SK-N-MC (cell line): ENCODE results near the gene HECTD4.

Experiments
- DNase-seq: peaks from one replicate; pipeline ENCODE4 v3.0.0-alpha.2; 2011; ENCODE audit warnings: low read depth, low spot score
- H3K27ac ChIP-seq: fragments of 200-600 bp; sonication (generic); 2 replicates; pipeline ENCODE4 v1.5.1; 2016; ENCODE audit warnings: mixed run types
- H3K36me3 ChIP-seq: fragments of 200-600 bp; sonication (generic); 2 replicates; pipeline ENCODE4 v1.6.1; 2017; ENCODE audit warnings: antibody characterized with exemption, low read length, mixed read lengths; ENCODE audit not compliant: insufficient read depth
- H3K4me3 ChIP-seq: fragments of 200-600 bp; sonication (generic); 2 replicates; pipeline ENCODE4 v1.5.1; 2016
- H3K9ac ChIP-seq: fragments of 200-600 bp; sonication (generic); 2 replicates; pipeline ENCODE4 v1.8.0; 2017; ENCODE audit warnings: mixed run types, mixed read lengths; ENCODE audit not compliant: insufficient read length
- H3K9me3 ChIP-seq: fragments of 200-600 bp; sonication (generic); 2 replicates; pipeline ENCODE4 v1.6.1; 2017; ENCODE audit warnings: low read depth, mild to moderate bottlenecking, antibody characterized with exemption, low read length, moderate library complexity, mixed read lengths
- EZH2 ChIP-seq: fragments of 200-600 bp; sonication (generic); IDR thresholded peaks from one replicate; pipeline ENCODE4 v1.6.1; 2017; ENCODE audit warnings: antibody characterized with exemption
- FOXP2 ChIP-seq: optimal IDR thresholded peaks from 2 replicates; pipeline ENCODE3; 2011; ENCODE audit warnings: mild to moderate bottlenecking, moderate library complexity; ENCODE audit not compliant: insufficient read depth; ENCODE audit errors: extremely low read length, control extremely low read depth
- POLR2AphosphoS5 ChIP-seq: IDR thresholded peaks from 2 replicates; pipeline ENCODE4 v1.6.1; 2012; ENCODE audit warnings: mild to moderate bottlenecking, low read depth, low read length, borderline replicate concordance

The HECTD4 gene

GRCh38 chr12:112130441-112130998, 251.7 kb downstream of the HECTD4 start:
- Histone ChIP-seq H3K36me3 (peaks cover 14% of the 10 kb centered on the region), H3K27ac (peak overlapping the region; percentile 87), H3K9ac (peak overlapping the region; percentile 37), H3K4me3 (peak overlapping the region; percentile 62), H3K9me3 (no peaks in the 10 kb centered on the region)
- peak; percentile 83 for DNase-seq
- TF ChIP-seq FOXP2 (no peak), EZH2 (no peak), POLR2AphosphoS5 (peak; percentile 61; the same call in 1 of the 2 replicates)

- no peak overlapping the region for H3K9ac ChIP-seq
- peaks cover 2% of the 10 kb centered on the region; the same call in 1 of the 2 replicates for H3K36me3 ChIP-seq
- no peak overlapping the region for H3K4me3 ChIP-seq
- no peaks in the 10 kb centered on the region for H3K9me3 ChIP-seq
- no peak overlapping the region for H3K27ac ChIP-seq
- no peak for TF ChIP-seq POLR2AphosphoS5
- no peak for TF ChIP-seq FOXP2
- no peak for TF ChIP-seq EZH2
- no peak for DNase-seq
Observed at GRCh38 chr12:112126911-112127310, 255.3 kb downstream of the HECTD4 start.

- Histone ChIP-seq H3K9ac (peak overlapping the region; percentile 83), H3K9me3 (no peaks in the 10 kb centered on the region), H3K27ac (no peak overlapping the region), H3K36me3 (peaks cover under 1% of the 10 kb centered on the region; the same call in 1 of the 2 replicates), H3K4me3 (peak overlapping the region; percentile 98)
- no peak for DNase-seq
- TF ChIP-seq EZH2 (no peak), FOXP2 (no peak), POLR2AphosphoS5 (no peak)
Observed at GRCh38 chr12:112126000-112126438, 256.2 kb downstream of the HECTD4 start.

- H3K27ac ChIP-seq = peak within 1 kb of the TSS; percentile 55
Observed at GRCh38 chr12:112125250-112125999, 256.8 kb downstream of the HECTD4 start, which contains the start of gene TRAFD1. TRAFD1 (plus strand) TSS chr12:112125560; CDS start chr12:112130523, 4,963 bp downstream.

GRCh38 chr12:112124918-112125249, 257.3 kb downstream of the HECTD4 start:
- DNase-seq = no peak
- no peak for TF ChIP-seq POLR2AphosphoS5
- TF ChIP-seq EZH2 = no peak
- TF ChIP-seq FOXP2 = no peak
- H3K4me3 ChIP-seq = peak overlapping the region; percentile 98; the same call in 1 of the 2 replicates
- no peaks in the 10 kb centered on the region for H3K9me3 ChIP-seq
- H3K27ac ChIP-seq = peak overlapping the region; percentile 55
- H3K36me3 ChIP-seq = no peaks in the 10 kb centered on the region
- no peak overlapping the region for H3K9ac ChIP-seq

More at GRCh38 chr12:112125250-112125999, 256.8 kb downstream of the HECTD4 start, which contains the start of gene TRAFD1:
- H3K36me3 ChIP-seq = no peaks in the 10 kb centered on the region
- H3K9me3 ChIP-seq = no peaks in the 10 kb centered on the region
- peak; percentile 79 for DNase-seq
- TF ChIP-seq POLR2AphosphoS5 (peak; percentile 98), EZH2 (no peak), FOXP2 (no peak)
- peak within 1 kb of the TSS; percentile 98 for H3K4me3 ChIP-seq
- peak within 1 kb of the TSS; percentile 83 for H3K9ac ChIP-seq

GRCh38 chr12:112122823-112123690, 259.2 kb downstream of the HECTD4 start:
- H3K36me3 ChIP-seq = no peaks in the 10 kb centered on the region
- TF ChIP-seq EZH2 (no peak), POLR2AphosphoS5 (no peak), FOXP2 (no peak)
- peak overlapping the region; percentile 68; the same call in 1 of the 2 replicates for H3K27ac ChIP-seq
- DNase-seq = no peak
- peak overlapping the region; percentile 32 for H3K4me3 ChIP-seq
- H3K9me3 ChIP-seq = no peaks in the 10 kb centered on the region
- no peak overlapping the region for H3K9ac ChIP-seq

- Histone ChIP-seq H3K36me3 (no peaks in the 10 kb centered on the region), H3K9ac (no peak overlapping the region), H3K9me3 (no peaks in the 10 kb centered on the region), H3K4me3 (no peak overlapping the region), H3K27ac (no peak overlapping the region)
- TF ChIP-seq POLR2AphosphoS5 = no peak
- no peak for TF ChIP-seq EZH2
- TF ChIP-seq FOXP2 = no peak
- no peak for DNase-seq
Observed at GRCh38 chr12:112121780-112122565, 260.3 kb downstream of the HECTD4 start.
